ENCODE measurements around the gene POM121L2.

Gene POM121L2

GRCh38 chr6:27290850-27291208 is 21.2 kb downstream of the POM121L2 start:
- Histone ChIP-seq H3K9me3 (ENCODE audit: control insufficient read depth in 1 of 2, low read length in 2 of 2) (peaks cover 5 to 10% of the 10 kb centered on the region in 2 donors), H3K4me1 (ENCODE audit: control insufficient read depth in 1 of 2, insufficient read depth in 2 of 2, low read length in 2 of 2) (no peaks in the 10 kb centered on the region), H3K27me3 (ENCODE audit: low read depth, low read length) (peaks cover 74% of the 10 kb centered on the region), H3K27ac (ENCODE audit: low read length) (no peak overlapping the region), H3K36me3 (ENCODE audit: control insufficient read depth in 1 of 2, insufficient read depth in 2 of 2, low read length in 2 of 2) (no peaks in the 10 kb centered on the region), H3K4me3 (ENCODE audit: low read depth in 1 of 2, low read length in 2 of 2) (no peak overlapping the region)

GRCh38 chr6:27290065-27290849 is 21.8 kb downstream of the POM121L2 start:
- Histone ChIP-seq H3K36me3 (ENCODE audit: control insufficient read depth in 1 of 2, insufficient read depth in 2 of 2, low read length in 2 of 2) (no peaks in the 10 kb centered on the region), H3K9me3 (ENCODE audit: control insufficient read depth in 1 of 2, low read length in 2 of 2) (peaks cover 5 to 10% of the 10 kb centered on the region in 2 donors), H3K4me3 (ENCODE audit: low read depth in 1 of 2, low read length in 2 of 2) (no peak overlapping the region), H3K27me3 (ENCODE audit: low read depth, low read length) (peaks cover 69% of the 10 kb centered on the region), H3K27ac (ENCODE audit: low read length) (no peak overlapping the region), H3K4me1 (ENCODE audit: control insufficient read depth in 1 of 2, insufficient read depth in 2 of 2, low read length in 2 of 2) (no peaks in the 10 kb centered on the region)

- Histone ChIP-seq H3K27me3 (ENCODE audit: low read depth, low read length) (peaks cover 64% of the 10 kb centered on the region), H3K27ac (ENCODE audit: low read length) (no peak overlapping the region), H3K4me3 (ENCODE audit: low read depth in 1 of 2, low read length in 2 of 2) (no peak overlapping the region), H3K36me3 (ENCODE audit: control insufficient read depth in 1 of 2, insufficient read depth in 2 of 2, low read length in 2 of 2) (no peaks in the 10 kb centered on the region), H3K9me3 (ENCODE audit: control insufficient read depth in 1 of 2, low read length in 2 of 2) (peaks cover 3 to 9% of the 10 kb centered on the region in 2 donors), H3K4me1 (ENCODE audit: control insufficient read depth in 1 of 2, insufficient read depth in 2 of 2, low read length in 2 of 2) (no peaks in the 10 kb centered on the region)
Observed at GRCh38 chr6:27288136-27289044, 23.7 kb downstream of the POM121L2 start.

- H3K27ac ChIP-seq (ENCODE audit: low read length), result no peak overlapping the region
- no peaks in the 10 kb centered on the region for H3K36me3 ChIP-seq (ENCODE audit: control insufficient read depth in 1 of 2, insufficient read depth in 2 of 2, low read length in 2 of 2)
- H3K27me3 ChIP-seq (ENCODE audit: low read depth, low read length), result peaks cover 66% of the 10 kb centered on the region
- peaks cover 5 to 6% of the 10 kb centered on the region in 2 donors for H3K9me3 ChIP-seq (ENCODE audit: control insufficient read depth in 1 of 2, low read length in 2 of 2)
- no peak overlapping the region for H3K4me3 ChIP-seq (ENCODE audit: low read depth in 1 of 2, low read length in 2 of 2)
- no peaks in the 10 kb centered on the region for H3K4me1 ChIP-seq (ENCODE audit: control insufficient read depth in 1 of 2, insufficient read depth in 2 of 2, low read length in 2 of 2)
Observed at GRCh38 chr6:27287751-27288135, 24.3 kb downstream of the POM121L2 start.

- H3K27me3 ChIP-seq (ENCODE audit: low read depth, low read length), result peaks cover 61% of the 10 kb centered on the region
Observed at GRCh38 chr6:27286141-27286540, 25.9 kb downstream of the POM121L2 start.

GRCh38 chr6:27283279-27283678 is 28.8 kb downstream of the POM121L2 start:
- Histone ChIP-seq H3K4me3 (ENCODE audit: low read depth in 1 of 2, low read length in 2 of 2) (no peak overlapping the region), H3K9me3 (ENCODE audit: control insufficient read depth in 1 of 2, low read length in 2 of 2) (peaks cover 0 to 8% of the 10 kb centered on the region in 2 donors), H3K27me3 (ENCODE audit: low read depth, low read length) (peaks cover 55% of the 10 kb centered on the region)

More at GRCh38 chr6:27286141-27286540, 25.9 kb downstream of the POM121L2 start:
- H3K9me3 ChIP-seq (ENCODE audit: control insufficient read depth in 1 of 2, low read length in 2 of 2), result peaks cover 6 to 8% of the 10 kb centered on the region in 2 donors
- no peak overlapping the region for H3K4me3 ChIP-seq (ENCODE audit: low read depth in 1 of 2, low read length in 2 of 2)
- H3K36me3 ChIP-seq (ENCODE audit: control insufficient read depth in 1 of 2, insufficient read depth in 2 of 2, low read length in 2 of 2), result no peaks in the 10 kb centered on the region
- no peak overlapping the region for H3K27ac ChIP-seq (ENCODE audit: low read length)
- H3K4me1 ChIP-seq (ENCODE audit: control insufficient read depth in 1 of 2, insufficient read depth in 2 of 2, low read length in 2 of 2), result no peaks in the 10 kb centered on the region

GRCh38 chr6:27281569-27281968 is 30.5 kb downstream of the POM121L2 start:
- peaks cover 44% of the 10 kb centered on the region for H3K27me3 ChIP-seq (ENCODE audit: low read depth, low read length)
- no peaks in the 10 kb centered on the region for H3K4me1 ChIP-seq (ENCODE audit: control insufficient read depth in 1 of 2, insufficient read depth in 2 of 2, low read length in 2 of 2)
- no peak overlapping the region for H3K27ac ChIP-seq (ENCODE audit: low read length)
- H3K4me3 ChIP-seq (ENCODE audit: low read depth in 1 of 2, low read length in 2 of 2), result no peak overlapping the region
- H3K36me3 ChIP-seq (ENCODE audit: control insufficient read depth in 1 of 2, insufficient read depth in 2 of 2, low read length in 2 of 2), result no peaks in the 10 kb centered on the region
- peaks cover 0 to 8% of the 10 kb centered on the region in 2 donors for H3K9me3 ChIP-seq (ENCODE audit: control insufficient read depth in 1 of 2, low read length in 2 of 2)

More at GRCh38 chr6:27283279-27283678, 28.8 kb downstream of the POM121L2 start:
- no peak overlapping the region for H3K27ac ChIP-seq (ENCODE audit: low read length)
- H3K4me1 ChIP-seq (ENCODE audit: control insufficient read depth in 1 of 2, insufficient read depth in 2 of 2, low read length in 2 of 2), result no peaks in the 10 kb centered on the region
- no peaks in the 10 kb centered on the region for H3K36me3 ChIP-seq (ENCODE audit: control insufficient read depth in 1 of 2, insufficient read depth in 2 of 2, low read length in 2 of 2)

GRCh38 chr6:27281105-27281539 is 31.0 kb downstream of the POM121L2 start:
- H3K27ac ChIP-seq (ENCODE audit: low read length), result no peak overlapping the region
- peaks cover 43% of the 10 kb centered on the region for H3K27me3 ChIP-seq (ENCODE audit: low read depth, low read length)
- peaks cover 0 to 8% of the 10 kb centered on the region in 2 donors for H3K9me3 ChIP-seq (ENCODE audit: control insufficient read depth in 1 of 2, low read length in 2 of 2)
- no peaks in the 10 kb centered on the region for H3K36me3 ChIP-seq (ENCODE audit: control insufficient read depth in 1 of 2, insufficient read depth in 2 of 2, low read length in 2 of 2)
- H3K4me1 ChIP-seq (ENCODE audit: control insufficient read depth in 1 of 2, insufficient read depth in 2 of 2, low read length in 2 of 2), result no peaks in the 10 kb centered on the region
- H3K4me3 ChIP-seq (ENCODE audit: low read depth in 1 of 2, low read length in 2 of 2), result no peak overlapping the region

GRCh38 chr6:27280540-27281000 is 31.5 kb downstream of the POM121L2 start:
- Histone ChIP-seq H3K27me3 (ENCODE audit: low read depth, low read length) (peaks cover 44% of the 10 kb centered on the region), H3K4me3 (ENCODE audit: low read depth in 1 of 2, low read length in 2 of 2) (no peak overlapping the region), H3K27ac (ENCODE audit: low read length) (no peak overlapping the region), H3K9me3 (ENCODE audit: control insufficient read depth in 1 of 2, low read length in 2 of 2) (peaks cover 0 to 8% of the 10 kb centered on the region in 2 donors), H3K4me1 (ENCODE audit: control insufficient read depth in 1 of 2, insufficient read depth in 2 of 2, low read length in 2 of 2) (no peaks in the 10 kb centered on the region), H3K36me3 (ENCODE audit: control insufficient read depth in 1 of 2, insufficient read depth in 2 of 2, low read length in 2 of 2) (no peaks in the 10 kb centered on the region)

- Histone ChIP-seq H3K4me1 (ENCODE audit: control insufficient read depth in 1 of 2, insufficient read depth in 2 of 2, low read length in 2 of 2) (no peaks in the 10 kb centered on the region), H3K27me3 (ENCODE audit: low read depth, low read length) (peaks cover 47% of the 10 kb centered on the region), H3K9me3 (ENCODE audit: control insufficient read depth in 1 of 2, low read length in 2 of 2) (peaks cover 0 to 8% of the 10 kb centered on the region in 2 donors), H3K4me3 (ENCODE audit: low read depth in 1 of 2, low read length in 2 of 2) (no peak overlapping the region), H3K27ac (ENCODE audit: low read length) (no peak overlapping the region), H3K36me3 (ENCODE audit: control insufficient read depth in 1 of 2, insufficient read depth in 2 of 2, low read length in 2 of 2) (no peaks in the 10 kb centered on the region)
Observed at GRCh38 chr6:27280064-27280539, 32.0 kb downstream of the POM121L2 start.

GRCh38 chr6:27279513-27280063 is 32.5 kb downstream of the POM121L2 start:
- no peaks in the 10 kb centered on the region for H3K36me3 ChIP-seq (ENCODE audit: control insufficient read depth in 1 of 2, insufficient read depth in 2 of 2, low read length in 2 of 2)
- no peaks in the 10 kb centered on the region for H3K4me1 ChIP-seq (ENCODE audit: control insufficient read depth in 1 of 2, insufficient read depth in 2 of 2, low read length in 2 of 2)
- H3K9me3 ChIP-seq (ENCODE audit: control insufficient read depth in 1 of 2, low read length in 2 of 2), result peaks cover 0 to 8% of the 10 kb centered on the region in 2 donors
- H3K27me3 ChIP-seq (ENCODE audit: low read depth, low read length), result peaks cover 47% of the 10 kb centered on the region
- no peak overlapping the region for H3K4me3 ChIP-seq (ENCODE audit: low read depth in 1 of 2, low read length in 2 of 2)
- H3K27ac ChIP-seq (ENCODE audit: low read length), result no peak overlapping the region
